Left lung (tissue), 10 donors: Measurements from ENCODE around the gene RAP2B. TPM values are rescaled to one million over a fixed set of nuclear protein-coding genes. Genes with fewer than 3 reads are reported as not detected.

Source experiments
- ATAC-seq: fragments of 200-7000 bp; cut with Tn5 transposase; one replicate; pipeline ENCODE4 v1.9.1; 2020; ENCODE audit warnings: moderate library complexity
- DNase-seq, 4 donors: peaks; one replicate each; pipeline ENCODE4 v3.0.0-alpha.2; 2013 to 2020
- H3K27ac ChIP-seq, 2 donors: fragments of 200-600 bp; sonication (generic) in 1 of 2; one replicate each; pipeline versions ENCODE4 v1.5.0 to v1.8.0; 2020 to 2021
- H3K27me3 ChIP-seq, 2 donors: fragments of 200-600 bp; sonication (generic) in 1 of 2; one replicate each; pipeline versions ENCODE4 v1.5.0 to v1.8.0; 2020 to 2021
- H3K36me3 ChIP-seq, 2 donors: fragments of 200-600 bp; sonication (generic) in 1 of 2; one replicate each; pipeline versions ENCODE4 v1.5.0 to v1.8.0; 2020 to 2021
- H3K4me1 ChIP-seq, 2 donors: fragments of 200-600 bp; one replicate each; pipeline ENCODE4 v1.8.0; 2021
- H3K4me3 ChIP-seq, 2 donors: fragments of 200-600 bp; sonication (generic) in 1 of 2; one replicate each; pipeline versions ENCODE4 v1.5.0 to v1.8.0; 2020 to 2021; ENCODE audit warnings: mild to moderate bottlenecking in 1 of 2
- H3K9me3 ChIP-seq, 2 donors: fragments of 200-600 bp; sonication (generic) in 1 of 2; one replicate each; pipeline versions ENCODE4 v1.5.0 to v1.8.0; 2020 to 2021
- intact Hi-C, 2 donors: fragments of 100-400 bp; cut with DNase I; formaldehyde crosslinking; loops; one replicate each; pipeline versions ENCODE4 v1.11.2 to v1.14.2; 2022
- polyA plus RNA-seq, 6 donors: library from polyadenylated mRNA; unstranded; fragments of 120-200 nt; gene quantifications; one replicate each; pipeline ENCODE4 v1.2.1, GENCODE V29; 2013; ENCODE audit not compliant: insufficient read length in 6 of 6
- total RNA-seq, 2 donors: library from RNA; stranded (reverse); fragmentation: NEBNext Ultra II Directional; extraction: Animal tissue kit (Norgen Biotek cat#: 25700); gene quantifications; one replicate each; pipeline ENCODE4 v1.2.1, GENCODE V29; 2021
- TF ChIP-seq, protein P1 (sequence below), 2 donors: fragments of 200-600 bp; sonication (generic) in 1 of 2; IDR thresholded peaks; one replicate each; pipeline versions ENCODE4 v1.5.0 to v1.8.0; 2021; ENCODE audit warnings: antibody characterized with exemption in 2 of 2
- donor health status: DM: no; HTN: yes; CAD: no.
- donor health status: DM: no; HTN: no; CAD: no.

Gene RAP2B
- total and polyA plus RNA-seq, 8 donors, result 17.6 to 31.8 (median 23.1) TPM

DNA sequence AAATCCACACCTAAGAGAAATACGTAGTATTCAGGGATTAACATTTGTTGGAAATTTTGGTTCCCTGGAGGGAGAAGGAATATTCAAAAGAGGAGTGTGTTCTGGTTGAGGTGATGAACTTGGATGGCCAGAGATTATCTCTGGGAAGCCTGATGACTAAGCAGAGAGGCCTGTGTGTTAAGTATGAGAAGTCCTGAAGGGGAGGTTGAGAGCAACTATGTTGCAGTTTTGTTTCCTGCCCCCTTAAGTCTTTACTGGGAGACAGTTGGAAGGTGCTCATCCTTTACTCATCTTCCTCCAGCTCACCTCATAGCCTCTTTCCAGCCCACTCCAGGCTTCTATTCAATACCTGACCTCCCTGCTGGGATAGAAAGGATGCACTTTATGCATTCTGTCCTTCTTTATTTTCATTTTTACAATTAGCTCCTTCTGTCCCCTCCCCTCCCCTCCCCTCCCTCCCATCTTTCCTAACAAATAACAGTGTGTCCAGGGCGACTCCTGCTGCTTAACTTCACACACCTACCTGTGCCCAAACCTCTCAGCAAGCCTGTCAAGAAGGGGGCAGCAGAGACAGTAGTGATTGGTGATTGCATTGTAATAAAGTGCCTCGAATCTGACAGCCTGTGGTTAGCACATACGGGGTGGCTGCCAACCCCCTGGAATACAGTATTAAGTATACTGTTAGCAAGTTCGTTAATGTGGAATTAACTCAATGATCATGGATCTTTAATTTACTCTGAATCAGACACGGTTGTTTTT, 11.9 kb downstream of the RAP2B start:
- Histone ChIP-seq H3K27me3 (no peaks in the 10 kb centered on the region), H3K4me3 (no peak overlapping the region), H3K36me3 (peaks cover 0 to 5% of the 10 kb centered on the region in 2 donors), H3K4me1 (peaks cover 0 to 1% of the 10 kb centered on the region in 2 donors), H3K9me3 (no peaks in the 10 kb centered on the region), H3K27ac (no peak overlapping the region)
- TF ChIP-seq, protein P1, sequence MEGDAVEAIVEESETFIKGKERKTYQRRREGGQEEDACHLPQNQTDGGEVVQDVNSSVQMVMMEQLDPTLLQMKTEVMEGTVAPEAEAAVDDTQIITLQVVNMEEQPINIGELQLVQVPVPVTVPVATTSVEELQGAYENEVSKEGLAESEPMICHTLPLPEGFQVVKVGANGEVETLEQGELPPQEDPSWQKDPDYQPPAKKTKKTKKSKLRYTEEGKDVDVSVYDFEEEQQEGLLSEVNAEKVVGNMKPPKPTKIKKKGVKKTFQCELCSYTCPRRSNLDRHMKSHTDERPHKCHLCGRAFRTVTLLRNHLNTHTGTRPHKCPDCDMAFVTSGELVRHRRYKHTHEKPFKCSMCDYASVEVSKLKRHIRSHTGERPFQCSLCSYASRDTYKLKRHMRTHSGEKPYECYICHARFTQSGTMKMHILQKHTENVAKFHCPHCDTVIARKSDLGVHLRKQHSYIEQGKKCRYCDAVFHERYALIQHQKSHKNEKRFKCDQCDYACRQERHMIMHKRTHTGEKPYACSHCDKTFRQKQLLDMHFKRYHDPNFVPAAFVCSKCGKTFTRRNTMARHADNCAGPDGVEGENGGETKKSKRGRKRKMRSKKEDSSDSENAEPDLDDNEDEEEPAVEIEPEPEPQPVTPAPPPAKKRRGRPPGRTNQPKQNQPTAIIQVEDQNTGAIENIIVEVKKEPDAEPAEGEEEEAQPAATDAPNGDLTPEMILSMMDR (IDR thresholded peaks at IDR 0.05), result no peak
- intact Hi-C loops, result no loop called here
- DNase-seq, result no peak
- ATAC-seq, result no peak

DNA sequence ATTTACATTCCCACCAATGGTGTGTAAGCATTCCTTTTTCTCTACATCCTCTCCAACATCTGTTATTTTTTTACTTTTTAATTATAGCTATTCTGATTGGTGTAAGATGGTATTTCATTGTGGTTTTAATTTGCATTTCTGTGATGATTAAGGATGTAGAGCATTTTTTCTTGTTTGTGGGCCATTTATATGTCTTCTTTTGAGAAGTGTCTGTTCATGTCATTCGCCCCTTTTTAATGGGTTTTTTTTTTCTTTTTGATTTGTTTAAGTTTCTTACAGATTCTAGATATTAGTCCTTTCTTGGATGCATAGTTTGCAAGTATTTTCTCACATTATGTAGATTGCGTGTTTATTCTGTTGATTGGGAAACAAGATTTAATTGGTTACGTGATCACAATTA, 14.2 kb downstream of the RAP2B start:
- H3K4me3 ChIP-seq, result no peak overlapping the region
- TF ChIP-seq, protein P1 (IDR thresholded peaks at IDR 0.05), result no peak
- H3K9me3 ChIP-seq, result no peaks in the 10 kb centered on the region
- H3K27ac ChIP-seq, result no peak overlapping the region
- H3K4me1 ChIP-seq, result peaks cover 0 to 7% of the 10 kb centered on the region in 2 donors
- no peak for ATAC-seq
- no peaks in the 10 kb centered on the region for H3K27me3 ChIP-seq
- no peak for DNase-seq
- intact Hi-C loops, result no loop called here
- H3K36me3 ChIP-seq, result no peaks in the 10 kb centered on the region

DNA sequence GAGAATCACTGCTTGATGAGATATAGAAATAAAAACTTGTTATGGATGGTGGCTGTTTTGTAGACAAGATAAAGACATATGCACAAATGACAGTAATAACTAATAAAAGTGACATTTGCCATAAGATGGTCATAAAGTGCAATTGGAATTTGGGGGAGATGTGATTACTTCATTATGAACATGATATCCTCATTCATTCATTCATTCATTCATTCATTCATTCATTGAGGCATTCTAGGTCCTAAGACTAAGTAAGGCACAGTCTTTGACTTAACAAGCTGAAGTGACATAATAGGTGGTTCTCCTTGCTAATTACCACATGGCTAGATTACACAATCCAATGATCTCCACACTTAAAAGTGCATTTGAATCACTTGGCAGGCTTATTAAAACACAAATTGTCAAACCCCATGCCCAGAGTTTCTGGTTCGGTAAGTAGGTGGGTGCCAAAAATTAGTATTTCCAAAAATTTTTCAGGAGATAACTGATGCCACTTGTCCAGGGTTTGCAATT, 18.9 kb downstream of the RAP2B start:
- intact Hi-C loops, result no loop called here
- no peak for DNase-seq
- H3K36me3 ChIP-seq, result no peaks in the 10 kb centered on the region
- no peak overlapping the region for H3K27ac ChIP-seq
- no peak for ATAC-seq
- no peaks in the 10 kb centered on the region for H3K9me3 ChIP-seq
- H3K4me3 ChIP-seq, result no peak overlapping the region
- no peaks in the 10 kb centered on the region for H3K27me3 ChIP-seq
- H3K4me1 ChIP-seq, result peaks cover 0 to 9% of the 10 kb centered on the region in 2 donors
- TF ChIP-seq, protein P1 (IDR thresholded peaks at IDR 0.05), result no peak

DNA sequence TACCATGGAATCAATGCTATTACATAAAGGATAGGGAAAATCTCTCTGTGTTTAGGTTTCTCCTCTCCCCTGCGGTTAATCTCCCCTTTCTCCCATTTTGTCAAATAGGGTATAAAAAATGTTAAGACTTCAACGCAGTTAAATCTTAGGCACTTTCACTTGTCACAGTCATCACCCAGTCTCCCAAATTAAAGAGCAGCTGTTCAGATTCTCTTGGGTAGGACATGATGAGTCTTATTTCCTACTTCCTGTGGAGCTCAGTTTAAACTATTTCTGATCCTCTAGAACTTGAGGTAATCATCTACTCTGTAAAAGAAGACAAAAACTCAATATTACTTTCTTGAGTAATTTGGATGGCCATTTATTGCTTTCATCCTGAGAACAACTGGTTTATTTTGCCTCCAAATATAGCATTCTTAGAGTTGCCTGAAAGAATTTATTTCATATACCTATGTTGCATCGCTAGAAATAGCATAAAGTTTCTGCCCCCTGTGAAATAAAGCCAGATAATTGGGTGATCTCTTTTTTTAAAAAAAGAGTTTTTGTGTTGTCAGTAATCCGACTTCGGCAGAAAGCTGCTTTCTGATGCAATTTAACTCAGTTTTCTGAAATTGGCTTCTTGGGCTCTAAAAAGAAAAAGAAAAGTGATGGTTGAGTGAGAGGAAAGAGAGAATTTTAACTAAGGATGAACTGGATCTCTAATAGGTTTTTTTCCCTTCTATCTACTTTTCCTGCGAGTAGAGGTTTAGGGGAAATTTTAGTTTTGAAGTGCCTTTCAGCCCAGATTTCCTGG, 20.7 kb downstream of the RAP2B start:
- DNase-seq, result no peak
- TF ChIP-seq, protein P1 (IDR thresholded peaks at IDR 0.05), result no peak

DNA sequence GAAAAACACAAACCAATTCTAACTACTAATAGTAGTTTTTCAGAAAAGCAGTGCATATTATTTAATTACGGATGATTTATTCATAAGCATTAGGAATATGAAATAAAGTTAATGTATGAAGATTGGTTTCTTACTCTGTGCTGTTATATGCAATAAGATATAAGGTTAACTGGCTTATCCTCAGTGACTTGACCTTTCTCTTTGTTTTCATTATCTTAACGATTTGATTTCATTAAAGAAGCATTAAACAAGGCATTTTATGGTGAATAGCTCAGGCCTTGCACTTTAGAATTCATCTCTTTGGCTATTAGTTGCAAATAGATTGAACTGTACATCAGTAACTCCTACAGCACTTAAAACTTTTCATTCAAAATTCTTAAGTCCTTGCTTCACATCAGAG, 28.9 kb downstream of the RAP2B start:
- H3K36me3 ChIP-seq, result no peaks in the 10 kb centered on the region
- TF ChIP-seq, protein P1 (IDR thresholded peaks at IDR 0.05), result no peak
- ATAC-seq (no peak), DNase-seq (no peak)
- no peaks in the 10 kb centered on the region for H3K9me3 ChIP-seq
- no peak overlapping the region for H3K27ac ChIP-seq
- intact Hi-C loops, result no loop called here
- H3K27me3 ChIP-seq, result no peaks in the 10 kb centered on the region
- H3K4me1 ChIP-seq, result no peaks in the 10 kb centered on the region
- H3K4me3 ChIP-seq, result no peak overlapping the region

More for the DNA sequence above, 20.7 kb downstream of the RAP2B start:
- Histone ChIP-seq H3K36me3 (no peaks in the 10 kb centered on the region), H3K4me1 (peaks cover 0 to 9% of the 10 kb centered on the region in 2 donors), H3K27ac (no peak overlapping the region), H3K4me3 (no peak overlapping the region), H3K9me3 (no peaks in the 10 kb centered on the region), H3K27me3 (no peaks in the 10 kb centered on the region)
- intact Hi-C loops, result no loop called here
- no peak for ATAC-seq
